HCT116 (cell line): ENCODE data around the gene TCEA2. TPM values are rescaled to one million over a fixed set of nuclear protein-coding genes. Genes with fewer than 3 reads are reported as not detected.

Experiments
- ATAC-seq: fragments of 200-7000 bp; cut with Tn5 transposase; 2 replicates; pipeline ENCODE4 v1.9.1; 2020; ENCODE audit warnings: mild to moderate bottlenecking, moderate library complexity
- BruUV-seq: library from RNA; stranded (reverse); fragments of 400-500 nt; replicated peaks from 2 replicates; lab custom pipeline; 2021; lab: Mats Ljungman, UMichigan
- CTCF ChIA-PET: fragments of 300-600 bp; sonication (Branson Sonifier 250); formaldehyde crosslinking; loops from one replicate; lab custom pipeline; 2021; ENCODE audit warnings: antibody characterized with exemption; lab: Charles Lee
- POLR2A ChIA-PET: fragments of 300-600, 350-600 bp; sonication (Branson Sonifier 250); formaldehyde crosslinking; loops from one replicate; lab custom pipeline; 2021; ENCODE audit warnings: antibody characterized with exemption; lab: Charles Lee
- RAD21 ChIA-PET, 2 experiments: fragments of 300-600 bp; sonication (Branson Sonifier 250); formaldehyde crosslinking; loops; one replicate each; lab custom pipeline; 2023; ENCODE audit warnings: low total read pairs in 2 of 2; ENCODE audit not compliant: uncharacterized antibody in 2 of 2, unreplicated experiment in 2 of 2, low non-redundant PET in 1 of 2; lab: Charles Lee
- DNase-seq: peaks from one replicate; pipeline ENCODE4 v3.0.0-alpha.2; 2010; ENCODE audit warnings: low read depth, low spot score
- H2AFZ ChIP-seq: fragments of 200-600 bp; shearing (Covaris generic), sonication (generic); 2 replicates; pipeline ENCODE4 v1.6.1; 2017; ENCODE audit warnings: low read depth, mixed run types, mixed read lengths, antibody characterized with exemption, low read length; ENCODE audit not compliant: poor library complexity, severe bottlenecking
- H3K27ac ChIP-seq: 2 replicates; pipeline ENCODE4 v1.5.1; 2012; ENCODE audit warnings: low read depth, low read length
- H3K27me3 ChIP-seq: fragments of 200-600 bp; sonication (generic); 2 replicates; pipeline ENCODE4 v1.6.1; 2016; ENCODE audit warnings: mixed run types, low read length, mixed read lengths; ENCODE audit not compliant: insufficient read depth
- H3K36me3 ChIP-seq, 2 experiments: fragments of 200-500 bp in 1 of 2; fragments of 200-600 bp in 1 of 2; sonication (Bioruptor generic) in 1 of 2; sonication (generic) in 1 of 2; 2 replicates each; pipeline versions ENCODE4 v1.5.1 to v1.6.1; 2014 to 2016; ENCODE audit warnings: low read length in 2 of 2, inconsistent platforms in 1 of 2, mixed read lengths in 1 of 2, mixed run types in 1 of 2; ENCODE audit not compliant: insufficient read depth in 2 of 2, control insufficient read depth in 1 of 2
- H3K4me1 ChIP-seq, 2 experiments: fragments of 200-600 bp in 1 of 2; sonication (generic) in 1 of 2; 2 replicates each; pipeline versions ENCODE4 v1.5.1 to v1.6.1; 2012 to 2017; ENCODE audit warnings: low read length in 2 of 2, inconsistent platforms in 1 of 2, mild to moderate bottlenecking in 1 of 2, mixed read lengths in 1 of 2, mixed run types in 1 of 2, moderate library complexity in 1 of 2; ENCODE audit not compliant: insufficient read depth in 2 of 2, control insufficient read depth in 1 of 2
- H3K4me2 ChIP-seq: fragments of 200-600 bp; sonication (generic); 2 replicates; pipeline ENCODE4 v1.6.1; 2017; ENCODE audit warnings: mixed run types, low read length, mixed read lengths
- H3K4me3 ChIP-seq, 2 experiments: fragments of 200-600 bp in 1 of 2; sonication (generic) in 1 of 2; replicated peaks in 1 of 2; 2 replicates each; pipeline ENCODE4 v1.5.1; 2011 to 2016; ENCODE audit warnings: low read length in 2 of 2, control low read depth in 1 of 2, low read depth in 1 of 2, mild to moderate bottlenecking in 1 of 2, mixed read lengths in 1 of 2, mixed run types in 1 of 2
- H3K79me2 ChIP-seq: fragments of 200-600 bp; sonication (generic); 2 replicates; pipeline ENCODE4 v1.6.1; 2017; ENCODE audit warnings: mild to moderate bottlenecking, mixed run types, low read length, moderate library complexity, mixed read lengths; ENCODE audit not compliant: insufficient read depth
- H3K9ac ChIP-seq: fragments of 200-600 bp; sonication (generic); 2 replicates; pipeline ENCODE4 v1.6.1; 2016; ENCODE audit warnings: low read length, mixed read lengths
- H3K9me2 ChIP-seq: fragments of 200-600 bp; sonication (generic), shearing (Covaris generic); 2 replicates; pipeline ENCODE4 v1.6.1; 2017; ENCODE audit warnings: mixed run types, mild to moderate bottlenecking, moderate library complexity; ENCODE audit not compliant: insufficient read depth
- H3K9me3 ChIP-seq, 2 experiments: fragments of 200-500 bp in 1 of 2; fragments of 200-600 bp in 1 of 2; sonication (Bioruptor generic) in 1 of 2; sonication (generic) in 1 of 2; 2 replicates each; pipeline ENCODE4 v1.6.1; 2014 to 2017; ENCODE audit warnings: low read length in 2 of 2, mixed read lengths in 2 of 2, inconsistent platforms in 1 of 2, low read depth in 1 of 2, mild to moderate bottlenecking in 1 of 2, mixed run types in 1 of 2, moderate library complexity in 1 of 2; ENCODE audit not compliant: control insufficient read depth in 1 of 2, insufficient read depth in 1 of 2
- H4K20me1 ChIP-seq: fragments of 200-600 bp; sonication (generic), shearing (Covaris generic); 2 replicates; pipeline ENCODE4 v1.6.1; 2017; ENCODE audit warnings: mixed run types, mild to moderate bottlenecking, moderate library complexity; ENCODE audit not compliant: insufficient read depth
- EZH2phosphoT487 ChIP-seq: fragments of 200-600 bp; IDR thresholded peaks from 2 replicates; pipeline ENCODE4 v1.6.1; 2018; ENCODE audit warnings: antibody characterized with exemption, borderline replicate concordance
- SIN3A ChIP-seq: IDR thresholded peaks from 2 replicates; pipeline ENCODE4 v1.6.1; 2012; ENCODE audit warnings: low read depth
- SP1 ChIP-seq: IDR thresholded peaks from 2 replicates; pipeline ENCODE4 v1.6.1; 2012; ENCODE audit warnings: low read depth
- SRF ChIP-seq: IDR thresholded peaks from 2 replicates; pipeline ENCODE4 v1.6.1; 2012; ENCODE audit warnings: low read depth
- intact Hi-C: fragments of 100-400 bp; cut with micrococcal nuclease; formaldehyde crosslinking; loops from 2 replicates; pipeline ENCODE4 v1.10.0; 2022
- total RNA-seq: library from RNA; stranded (reverse); gene quantifications from one replicate; pipeline ENCODE4 v1.2.1, GENCODE V29; 2021; ENCODE audit not compliant: unreplicated experiment
- TF ChIP-seq, protein P1 (sequence below), 3 experiments: fragments of 200-600 bp in 1 of 3; sonication (generic) in 1 of 3; IDR thresholded peaks in 2 of 3; conservative IDR thresholded peaks in 1 of 3; 2 replicates each; pipeline ENCODE4 v1.5.1; 2012 to 2017; ENCODE audit warnings: low read depth in 2 of 3, low read length in 2 of 3, antibody characterized with exemption in 1 of 3, borderline replicate concordance in 1 of 3, control low read depth in 1 of 3, mild to moderate bottlenecking in 1 of 3, mixed read lengths in 1 of 3, mixed run types in 1 of 3, moderate library complexity in 1 of 3; ENCODE audit not compliant: insufficient read depth in 1 of 3

The TCEA2 gene
- total RNA-seq, 1 experiment from 2014 or later, result 29.7 TPM

DNA sequence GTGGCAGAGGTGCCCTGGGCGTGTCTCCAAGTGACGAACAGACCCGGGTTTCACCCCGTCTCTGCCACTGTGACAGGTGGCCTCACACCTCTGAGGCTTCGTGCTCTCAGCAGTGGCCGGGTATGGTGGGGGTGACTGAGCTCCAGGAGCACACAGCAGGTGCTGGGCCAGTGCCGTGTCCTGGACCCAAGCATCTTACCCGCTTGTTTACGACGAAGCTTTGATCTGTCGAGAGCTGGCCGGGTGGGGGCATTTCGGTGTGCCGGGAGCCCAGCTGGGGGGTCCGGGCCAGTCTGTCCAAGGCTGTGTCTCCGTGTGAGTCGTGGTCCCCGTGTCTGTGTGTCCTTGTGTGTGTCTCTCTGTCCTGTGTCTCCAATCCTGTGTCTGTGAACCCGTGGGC lies 28.3 kb downstream of the TCEA2 start (continued):
- TF ChIP-seq, protein P1, sequence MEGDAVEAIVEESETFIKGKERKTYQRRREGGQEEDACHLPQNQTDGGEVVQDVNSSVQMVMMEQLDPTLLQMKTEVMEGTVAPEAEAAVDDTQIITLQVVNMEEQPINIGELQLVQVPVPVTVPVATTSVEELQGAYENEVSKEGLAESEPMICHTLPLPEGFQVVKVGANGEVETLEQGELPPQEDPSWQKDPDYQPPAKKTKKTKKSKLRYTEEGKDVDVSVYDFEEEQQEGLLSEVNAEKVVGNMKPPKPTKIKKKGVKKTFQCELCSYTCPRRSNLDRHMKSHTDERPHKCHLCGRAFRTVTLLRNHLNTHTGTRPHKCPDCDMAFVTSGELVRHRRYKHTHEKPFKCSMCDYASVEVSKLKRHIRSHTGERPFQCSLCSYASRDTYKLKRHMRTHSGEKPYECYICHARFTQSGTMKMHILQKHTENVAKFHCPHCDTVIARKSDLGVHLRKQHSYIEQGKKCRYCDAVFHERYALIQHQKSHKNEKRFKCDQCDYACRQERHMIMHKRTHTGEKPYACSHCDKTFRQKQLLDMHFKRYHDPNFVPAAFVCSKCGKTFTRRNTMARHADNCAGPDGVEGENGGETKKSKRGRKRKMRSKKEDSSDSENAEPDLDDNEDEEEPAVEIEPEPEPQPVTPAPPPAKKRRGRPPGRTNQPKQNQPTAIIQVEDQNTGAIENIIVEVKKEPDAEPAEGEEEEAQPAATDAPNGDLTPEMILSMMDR (IDR thresholded peaks at IDR 0.05 in 2 of 3, conservative IDR thresholded peaks at IDR 0.05 in 1 of 3; ENCODE audit: borderline replicate concordance in 1 of 3, insufficient read depth in 1 of 3, low read depth in 2 of 3, low read length in 2 of 3), result no peak
- TF ChIP-seq SRF (no peak), SIN3A (no peak), EZH2phosphoT487 (no peak), SP1 (no peak)
- TF ChIP-seq, all 23 proteins: peak for 0

DNA sequence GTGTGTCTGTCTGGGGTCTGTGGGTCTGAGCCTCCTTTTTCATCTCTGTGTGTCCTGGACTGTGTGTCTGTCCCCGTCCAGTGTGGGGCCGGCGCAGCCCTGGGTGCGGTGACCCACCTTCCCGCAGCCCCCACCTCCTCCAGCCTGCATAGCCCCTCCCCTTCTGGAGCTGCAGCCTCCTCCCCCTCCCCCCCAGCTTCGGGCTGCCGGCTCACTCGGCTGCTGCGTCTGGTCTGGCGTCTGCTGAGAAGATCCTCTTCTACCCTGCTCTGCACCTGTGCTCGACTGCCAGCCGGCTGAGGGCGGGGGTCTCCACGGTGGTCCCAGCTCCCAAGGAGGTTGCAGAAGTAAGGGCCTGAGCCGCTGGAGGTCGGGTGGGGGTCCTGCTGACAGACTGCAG lies 28.8 kb downstream of the TCEA2 start:
- H3K4me1 ChIP-seq, result no peaks in the 10 kb centered on the region
- DNase-seq (no peak), ATAC-seq (peak; percentile 18; the same call in 1 of the 2 replicates)
- TF ChIP-seq EZH2phosphoT487, result no peak
- no peaks in the 10 kb centered on the region for H4K20me1 ChIP-seq
- H3K79me2 ChIP-seq, result no peaks in the 10 kb centered on the region
- no peak overlapping the region for H3K9ac ChIP-seq
- POLR2A ChIA-PET, result no interaction called here
- no TSS peak for BruUV-seq
- no peak overlapping the region for H3K27ac ChIP-seq
- CTCF ChIA-PET, result interaction anchor here (0.6 kb wide), 1 partner anchor 194 kb away, joined by 3 read pairs; no protein-coding TSS in a partner anchor
- H3K4me3 ChIP-seq, result no peak overlapping the region
- H3K36me3 ChIP-seq, result no peaks in the 10 kb centered on the region
- RAD21 ChIA-PET, result no interaction called here
- H3K4me2 ChIP-seq, result no peak overlapping the region
- no peaks in the 10 kb centered on the region for H3K27me3 ChIP-seq
- intact Hi-C loops, result no loop called here
- H3K9me2 ChIP-seq, result no peaks in the 10 kb centered on the region
- peaks cover 6% of the 10 kb centered on the region in 2 experiments; a peak in 2 of 4 replicates for H3K9me3 ChIP-seq
- no peak overlapping the region for H2AFZ ChIP-seq
